ENCODE results near the gene DCDC2B. TPM values are rescaled to one million over a fixed set of nuclear protein-coding genes. Genes with fewer than 3 reads are reported as not detected.

DCDC2B gene
- total and polyA plus RNA-seq, 10 of the 15 experiments (the other 5 are each of a cell fraction or from before 2014, with no cell fraction given) = 0.12 to 0.21 (median 0.15) TPM; not detected in 7

GRCh38 chr1:32250893-32251716 is 42.2 kb downstream of the DCDC2B start, which contains the start of gene LCK (continued):
- peak; percentile 44; the same call in 1 of the 2 replicates for TF ChIP-seq PRDM15 (CRISPR knock-in tag; IDR thresholded peaks at IDR 0.05)
- TF ChIP-seq CBX3 (IDR thresholded peaks at IDR 0.05; ENCODE audit: borderline replicate concordance, low read depth) = no peak
- peak; percentile 32 for TF ChIP-seq MYC (IDR thresholded peaks at IDR 0.05; ENCODE audit: insufficient read depth, insufficient read length, insufficient replicate concordance, low read length, severe bottlenecking)
- no peak for TF ChIP-seq MXI1 (IDR thresholded peaks at IDR 0.05; ENCODE audit: low read depth, low read length)
- no peak for TF ChIP-seq SMAD1 (IDR thresholded peaks at IDR 0.05; ENCODE audit: low read depth, partially characterized antibody)
- TF ChIP-seq STAT1 (conservative IDR thresholded peaks at IDR 0.05) = no peak
- TF ChIP-seq E2F4 (IDR thresholded peaks at IDR 0.05; ENCODE audit: low read depth, low read length) = no peak
- peak; percentile 73 for TF ChIP-seq EED (IDR thresholded peaks at IDR 0.05; ENCODE audit: low read depth)
- TF ChIP-seq PKNOX1 (IDR thresholded peaks at IDR 0.05) = no peak
- TF ChIP-seq NRF1 (conservative IDR thresholded peaks at IDR 0.05; ENCODE audit: low read depth, low read length) = no peak
- no peak for TF ChIP-seq RAD51 (IDR thresholded peaks at IDR 0.05)
- peak; percentile 16 for TF ChIP-seq PBX3 (IDR thresholded peaks at IDR 0.05; ENCODE audit: insufficient replicate concordance, low read depth, low read length)
- TF ChIP-seq NR2C1 (IDR thresholded peaks at IDR 0.05) = no peak
- no peak for TF ChIP-seq KDM1A (IDR thresholded peaks at IDR 0.05; ENCODE audit: borderline replicate concordance)
- no peak for TF ChIP-seq ZNF274 (IDR thresholded peaks at IDR 0.05; ENCODE audit: insufficient read depth, insufficient read length)
- TF ChIP-seq FOXK2 (IDR thresholded peaks at IDR 0.05) = no peak
- no peak for TF ChIP-seq CBX5 (IDR thresholded peaks at IDR 0.05; ENCODE audit: low read depth)
- TF ChIP-seq MTA3 (IDR thresholded peaks at IDR 0.05; ENCODE audit: borderline replicate concordance, low read length) = no peak
- no peak for TF ChIP-seq HSF1 (IDR thresholded peaks at IDR 0.05; ENCODE audit: low read depth, low read length)
- TF ChIP-seq ASH2L (IDR thresholded peaks at IDR 0.05; ENCODE audit: borderline replicate concordance, low read depth) = no peak
- no peak for TF ChIP-seq HDAC6 (IDR thresholded peaks at IDR 0.05; ENCODE audit: unreplicated experiment)

Data from GM12878 (cell line).